Right atrium auricular region (tissue), 2 donors: ENCODE results near the gene CHEK1. TPM values are rescaled to one million over a fixed set of nuclear protein-coding genes. Genes with fewer than 3 reads are reported as not detected.

ENCODE experiments used
- DNase-seq: peaks from one replicate; pipeline ENCODE4 v3.0.0-alpha.2; 2019; ENCODE audit warnings: low spot score
- H3K27ac ChIP-seq, 2 donors: fragments of 200-600 bp; sonication (generic); 1 replicate in 1 of 2; 2 replicates in 1 of 2; pipeline ENCODE4 v1.5.1; 2016 to 2019
- H3K27me3 ChIP-seq, 2 donors: fragments of 200-600 bp; sonication (generic); one replicate each; pipeline versions ENCODE4 v1.5.1 to v1.6.0; 2017 to 2019
- H3K36me3 ChIP-seq: fragments of 200-600 bp; sonication (generic); one replicate; pipeline ENCODE4 v1.5.1; 2016
- H3K4me1 ChIP-seq, 2 donors: fragments of 200-600 bp; sonication (generic); one replicate each; pipeline versions ENCODE4 v1.5.1 to v1.6.0; 2017 to 2019
- H3K4me3 ChIP-seq, 2 donors: fragments of 200-600 bp; sonication (generic); 1 replicate in 1 of 2; 2 replicates in 1 of 2; pipeline ENCODE4 v1.5.1; 2017 to 2019; ENCODE audit warnings: mild to moderate bottlenecking in 1 of 2, moderate library complexity in 1 of 2
- H3K9me3 ChIP-seq, 2 donors: fragments of 200-600 bp; sonication (generic); one replicate each; pipeline ENCODE4 v1.5.1; 2019
- CTCF ChIP-seq, 2 donors: fragments of 200-600 bp; sonication (generic); IDR thresholded peaks; one replicate each; pipeline ENCODE4 v1.5.1; 2019; ENCODE audit warnings: antibody characterized with exemption in 2 of 2
- total RNA-seq, 2 donors: library from RNA; depleted of rRNA; stranded (reverse); fragments of >200 nt; gene quantifications; one replicate each; pipeline ENCODE4 v1.1.0, GENCODE V29; 2016

Gene CHEK1
- total RNA-seq, 2 donors from 2014 or later, result 0.59 to 0.89 TPM

- no peaks in the 10 kb centered on the region for H3K4me1 ChIP-seq
- TF ChIP-seq CTCF (IDR thresholded peaks at IDR 0.05), result no peak
- H3K27ac ChIP-seq, result no peak overlapping the region
- no peak overlapping the region for H3K4me3 ChIP-seq
- no peaks in the 10 kb centered on the region for H3K27me3 ChIP-seq
- no peaks in the 10 kb centered on the region for H3K36me3 ChIP-seq
- H3K9me3 ChIP-seq, result no peaks in the 10 kb centered on the region
- DNase-seq, result no peak
Observed at GRCh38 chr11:125649465-125650166, 24.7 kb downstream of the CHEK1 start.

- H3K36me3 ChIP-seq, result no peaks in the 10 kb centered on the region
- H3K9me3 ChIP-seq, result peaks cover 0 to 6% of the 10 kb centered on the region in 2 donors
- no peak overlapping the region for H3K4me3 ChIP-seq
- no peak overlapping the region for H3K27ac ChIP-seq
- no peaks in the 10 kb centered on the region for H3K4me1 ChIP-seq
- H3K27me3 ChIP-seq, result no peaks in the 10 kb centered on the region
- no peak for TF ChIP-seq CTCF (IDR thresholded peaks at IDR 0.05)
- DNase-seq, result no peak
Observed at GRCh38 chr11:125662689-125663088, 37.7 kb downstream of the CHEK1 start.

GRCh38 chr11:125663910-125664309, 38.9 kb downstream of the CHEK1 start:
- Histone ChIP-seq H3K27me3 (no peaks in the 10 kb centered on the region), H3K27ac (no peak overlapping the region), H3K4me1 (no peaks in the 10 kb centered on the region), H3K36me3 (no peaks in the 10 kb centered on the region), H3K9me3 (peaks cover 0 to 6% of the 10 kb centered on the region in 2 donors), H3K4me3 (no peak overlapping the region)
- DNase-seq, result no peak
- TF ChIP-seq CTCF (IDR thresholded peaks at IDR 0.05), result no peak

- Histone ChIP-seq H3K36me3 (no peaks in the 10 kb centered on the region), H3K4me1 (no peaks in the 10 kb centered on the region), H3K9me3 (peaks cover 0 to 6% of the 10 kb centered on the region in 2 donors), H3K27ac (no peak overlapping the region), H3K4me3 (no peak overlapping the region), H3K27me3 (no peaks in the 10 kb centered on the region)
- no peak for DNase-seq
- no peak for TF ChIP-seq CTCF (IDR thresholded peaks at IDR 0.05)
Observed at GRCh38 chr11:125667151-125667550, 42.2 kb downstream of the CHEK1 start.

- H3K27ac ChIP-seq, result no peak overlapping the region
- DNase-seq, result no peak
- TF ChIP-seq CTCF (IDR thresholded peaks at IDR 0.05), result no peak
Observed at GRCh38 chr11:125670172-125670571, 45.2 kb downstream of the CHEK1 start.

GRCh38 chr11:125671561-125671960, 46.6 kb downstream of the CHEK1 start:
- Histone ChIP-seq H3K9me3 (peaks cover 0 to 2% of the 10 kb centered on the region in 2 donors), H3K4me3 (no peak overlapping the region), H3K27me3 (no peaks in the 10 kb centered on the region), H3K4me1 (no peaks in the 10 kb centered on the region), H3K36me3 (no peaks in the 10 kb centered on the region), H3K27ac (no peak overlapping the region)
- TF ChIP-seq CTCF (IDR thresholded peaks at IDR 0.05), result no peak
- no peak for DNase-seq

More at GRCh38 chr11:125670172-125670571, 45.2 kb downstream of the CHEK1 start:
- Histone ChIP-seq H3K4me1 (no peaks in the 10 kb centered on the region), H3K9me3 (peaks cover 0 to 6% of the 10 kb centered on the region in 2 donors), H3K27me3 (no peaks in the 10 kb centered on the region), H3K4me3 (no peak overlapping the region), H3K36me3 (no peaks in the 10 kb centered on the region)
